Pons (tissue), 1 donor: Measurements from ENCODE around the gene VPS8.
"Not testable (repeated sequence)": the region's sequence is repeated elsewhere in the genome, so short reads cannot be mapped to it uniquely, and the experiment has no call there.

Experiments
- DNase-seq: peaks from one replicate; pipeline ENCODE4 v3.0.0-alpha.2; 2016; ENCODE audit warnings: low spot score

Gene VPS8

DNA sequence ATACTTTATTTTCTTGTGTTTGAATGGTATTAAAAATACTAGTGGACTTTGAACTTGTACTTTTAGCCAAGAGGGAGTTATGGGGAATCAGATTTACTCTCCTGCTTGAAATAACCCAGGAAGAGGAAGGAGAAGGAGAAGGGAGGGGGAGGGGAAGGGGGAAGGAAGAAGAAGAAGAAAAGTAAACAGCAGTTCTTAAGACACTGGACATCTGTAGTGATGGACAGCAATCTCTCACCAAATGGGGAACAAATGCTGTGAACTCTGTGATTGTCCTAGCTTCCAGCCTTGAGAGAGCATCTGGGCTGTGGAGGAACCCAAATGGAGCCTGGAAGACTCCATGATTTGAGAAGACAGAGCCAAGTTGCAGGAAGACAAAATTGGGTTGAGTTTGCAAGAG is 52.0 kb downstream of the VPS8 start:
- peak; percentile 17 for DNase-seq

DNA sequence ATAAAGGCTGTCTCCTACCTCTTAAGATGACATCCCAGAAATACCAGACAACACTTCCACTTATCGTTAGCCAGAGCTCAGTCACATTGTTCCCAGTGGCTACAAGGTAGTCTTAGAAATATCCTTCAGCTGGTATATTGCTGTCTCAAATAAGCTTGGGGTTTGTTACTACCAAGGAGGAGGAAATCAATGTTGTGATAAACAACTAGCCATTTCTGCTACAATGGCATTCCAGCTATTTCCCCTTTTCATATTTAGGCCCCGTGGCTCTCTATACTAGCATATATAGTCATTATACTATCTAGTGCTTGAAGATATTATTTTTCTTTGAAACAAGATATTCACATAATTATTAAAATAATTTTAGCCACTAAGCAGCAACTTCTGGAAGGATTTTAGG is 56.5 kb downstream of the VPS8 start:
- DNase-seq: no peak

- no peak for DNase-seq
Measured at GRCh38 chr3:184872200-184872599, 60.2 kb downstream of the VPS8 start.

DNA sequence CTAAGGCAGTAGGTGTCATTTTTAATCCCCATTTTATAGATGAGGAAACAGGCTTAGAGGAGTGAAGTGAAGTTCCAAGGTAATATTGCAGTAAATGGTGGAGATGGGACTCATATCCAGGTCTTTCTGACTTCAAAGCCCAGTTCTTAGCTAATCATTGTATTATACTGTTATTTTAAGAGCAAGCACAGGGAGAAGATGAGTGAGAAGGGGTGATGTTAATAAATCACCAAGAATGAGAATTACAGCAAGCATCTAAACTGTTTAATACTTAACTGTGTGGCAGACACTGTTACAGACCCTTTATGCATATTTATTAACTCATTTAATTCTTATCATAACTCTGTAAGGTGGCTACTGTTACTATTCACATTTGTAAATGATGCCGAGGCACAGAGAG is 61.2 kb downstream of the VPS8 start:
- DNase-seq: no peak

DNA sequence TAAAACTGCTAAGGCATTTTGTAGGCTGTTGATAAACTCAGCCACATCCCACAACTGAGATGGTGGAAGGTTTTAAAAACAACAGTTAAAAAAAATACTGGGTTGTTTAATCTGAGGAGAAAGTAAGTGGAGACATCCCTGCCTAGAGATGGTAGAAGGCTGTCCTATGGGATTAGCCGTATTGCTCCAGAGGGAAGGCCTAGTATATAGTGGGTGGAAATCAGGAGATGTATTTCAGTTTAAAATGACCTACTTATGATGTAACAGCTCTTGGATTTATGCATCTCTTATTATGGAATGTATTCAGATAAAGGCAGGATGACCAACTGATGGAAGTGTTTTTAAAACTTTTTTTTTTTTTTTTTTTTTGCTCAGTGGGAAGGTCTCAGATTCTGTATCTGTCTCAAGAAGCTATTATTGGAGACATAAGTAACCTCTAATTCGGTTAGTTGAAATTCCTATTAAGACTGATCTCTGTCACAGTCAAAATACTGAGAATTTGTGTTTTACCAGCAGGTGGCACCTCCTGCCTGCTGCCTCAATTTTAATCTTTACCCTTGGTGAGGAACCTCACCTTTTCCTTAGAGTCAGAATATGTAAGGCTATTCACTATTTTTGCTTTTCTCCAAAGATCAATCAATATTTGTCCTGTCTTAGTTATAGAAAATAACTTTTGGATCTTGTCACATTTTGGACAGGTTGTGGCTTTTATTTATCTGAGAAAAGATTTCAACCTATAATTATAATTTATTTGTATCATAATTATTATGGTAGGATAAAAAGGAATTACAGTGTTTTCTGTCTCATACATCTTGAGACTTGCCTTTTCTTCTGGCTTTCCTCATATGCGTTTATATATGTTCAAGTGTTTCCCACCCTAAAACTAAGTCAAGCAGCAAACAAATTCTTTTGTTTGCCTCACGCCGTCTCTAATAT is 63.0 kb downstream of the VPS8 start:
- DNase-seq: peak; percentile 34

DNA sequence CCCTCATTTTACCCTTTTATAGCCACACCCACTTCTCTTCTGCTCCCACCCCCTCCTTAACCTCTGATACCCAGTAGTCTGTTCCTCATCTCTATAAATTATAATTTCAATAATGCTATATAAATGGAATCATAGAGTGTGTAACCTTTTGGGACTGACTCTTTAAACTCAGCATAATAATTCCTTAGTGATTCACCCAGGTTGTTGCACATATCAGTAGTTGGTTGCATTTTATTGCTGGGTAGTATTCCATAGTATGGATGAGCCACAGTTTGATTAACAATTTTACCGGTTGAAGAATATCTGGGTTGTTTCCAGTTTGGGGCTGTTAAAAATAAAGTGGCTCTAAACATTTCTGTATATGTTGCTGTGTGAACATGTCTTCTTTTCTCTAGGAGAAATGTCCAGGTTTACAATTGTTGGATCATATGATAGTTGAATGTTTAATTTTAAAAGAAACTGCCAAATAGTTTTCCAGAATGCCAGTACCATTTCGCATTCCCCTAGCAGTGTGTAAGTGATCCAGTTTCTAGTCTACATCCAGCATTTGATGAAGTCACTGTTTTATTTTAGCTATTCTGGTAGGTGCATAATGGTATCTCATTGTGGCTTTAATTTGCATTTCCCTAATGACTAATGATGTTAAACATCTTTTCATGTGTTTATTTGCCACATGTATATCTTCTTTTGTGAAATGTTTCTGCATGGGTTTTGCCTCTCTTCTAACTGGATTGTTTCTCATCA is 68.5 kb downstream of the VPS8 start:
- no peak for DNase-seq

- no peak for DNase-seq
Measured at GRCh38 chr3:184884359-184885017, 72.5 kb downstream of the VPS8 start.

- no peak for DNase-seq
Measured at GRCh38 chr3:184885112-184885511, 73.1 kb downstream of the VPS8 start.

GRCh38 chr3:184887574-184887973 is 75.6 kb downstream of the VPS8 start:
- DNase-seq: no peak

GRCh38 chr3:184889312-184889904 is 77.4 kb downstream of the VPS8 start:
- no peak for DNase-seq

GRCh38 chr3:184894051-184894450 is 82.1 kb downstream of the VPS8 start:
- DNase-seq: no peak

- no peak for DNase-seq
Measured at GRCh38 chr3:184895350-184895749, 83.4 kb downstream of the VPS8 start.

- no peak for DNase-seq
Measured at GRCh38 chr3:184896336-184896735, 84.4 kb downstream of the VPS8 start.

DNA sequence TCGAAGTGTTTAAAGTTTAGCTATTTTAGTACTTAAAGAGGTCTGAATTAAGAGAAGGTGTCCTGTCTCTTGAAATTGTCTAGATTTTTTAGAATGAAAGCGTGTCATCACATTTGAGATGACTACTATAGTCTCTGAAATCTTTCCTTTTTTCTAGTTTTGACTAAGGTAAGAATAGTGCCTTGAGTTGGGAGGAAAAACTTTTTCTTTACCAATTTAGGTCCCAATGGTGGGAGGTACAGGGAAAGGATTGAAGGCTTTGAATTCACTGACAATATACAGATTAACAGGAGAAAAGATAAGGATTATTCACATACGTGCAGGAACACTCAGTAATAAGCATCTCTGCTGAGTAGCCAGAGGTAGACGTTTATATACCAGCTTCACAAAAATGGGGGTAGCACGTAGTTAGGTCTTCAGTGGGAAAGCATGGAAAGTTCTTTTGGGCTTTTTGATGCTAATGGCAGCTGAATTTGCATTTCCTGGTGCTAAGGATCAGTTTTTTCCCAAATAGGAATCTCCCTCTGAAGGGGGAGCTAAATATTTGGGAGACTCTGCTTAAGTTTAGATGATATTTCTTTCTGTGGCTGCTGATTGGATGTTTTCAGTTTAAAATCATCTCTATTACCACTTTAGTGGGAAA is 88.1 kb downstream of the VPS8 start:
- no peak for DNase-seq

- DNase-seq: not testable (repeated sequence)
Measured at GRCh38 chr3:184907031-184907430, 95.1 kb downstream of the VPS8 start.

DNA sequence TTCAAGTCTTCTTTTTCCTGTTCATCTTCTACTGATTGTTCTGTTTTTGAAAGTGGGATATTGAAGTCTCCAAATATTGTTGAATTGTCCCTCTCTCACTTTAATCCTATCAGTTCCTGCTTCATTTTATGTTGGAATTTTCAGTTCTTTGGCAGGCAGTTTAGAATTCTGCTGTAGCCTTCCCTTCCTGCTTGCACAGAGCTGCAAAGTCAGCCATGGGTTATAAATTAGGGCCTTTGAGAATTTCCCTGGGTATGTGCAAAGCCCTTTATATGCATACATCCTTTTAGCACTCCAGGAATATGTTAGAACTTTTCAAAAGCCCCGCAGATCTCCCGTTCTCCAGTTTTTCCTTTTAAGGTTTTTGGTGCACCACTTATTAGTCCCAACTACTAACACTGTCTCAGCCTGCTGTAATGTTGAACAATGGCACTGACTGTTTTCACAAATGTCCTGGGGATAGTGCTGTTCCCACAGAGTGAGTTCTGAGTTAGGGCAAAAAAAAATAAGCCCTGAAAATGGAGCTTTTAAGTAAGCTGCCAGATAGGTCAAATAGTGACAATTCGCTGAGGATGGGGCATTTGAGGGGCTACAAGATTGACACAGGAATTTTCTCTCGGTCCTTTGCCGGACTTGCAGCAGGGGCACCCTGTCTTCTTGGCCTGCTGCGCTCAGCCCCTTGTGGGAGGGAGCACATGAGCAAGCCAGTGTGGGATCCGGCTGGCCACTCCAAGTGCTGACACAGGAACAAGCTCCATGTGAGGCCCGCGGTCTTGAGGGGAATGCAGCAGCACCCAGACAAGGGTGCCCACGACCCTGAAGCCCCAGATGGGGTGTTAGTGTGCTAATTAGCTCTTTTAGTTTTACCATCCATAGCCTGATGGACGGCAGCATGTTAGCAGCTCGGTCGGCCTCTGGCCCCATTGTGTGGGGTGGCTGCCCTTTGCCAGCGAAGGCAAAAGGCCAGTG is 96.0 kb downstream of the VPS8 start:
- peak; percentile 90 for DNase-seq

- DNase-seq: no peak
Measured at GRCh38 chr3:184908859-184909258, 96.9 kb downstream of the VPS8 start.

DNA sequence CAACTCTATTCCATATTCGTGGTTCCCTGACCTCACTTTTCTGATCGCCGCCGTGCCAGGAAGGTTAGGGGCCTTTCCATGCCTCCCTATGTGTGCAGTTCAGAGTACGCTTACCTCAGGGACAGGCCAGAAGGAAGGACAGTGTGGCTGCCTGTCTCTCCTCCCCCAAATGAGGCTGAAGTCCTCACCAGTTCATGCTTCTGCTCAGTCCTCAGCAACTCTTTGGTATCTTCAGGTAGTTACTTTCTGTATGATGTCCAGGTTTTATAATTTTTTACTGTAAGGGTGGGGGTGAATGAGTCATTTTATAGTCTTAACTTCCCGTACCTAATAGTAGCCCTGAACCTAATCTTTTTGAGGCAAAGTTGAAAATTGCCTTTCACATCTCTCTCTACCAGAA is 98.7 kb downstream of the VPS8 start:
- no peak for DNase-seq

DNA sequence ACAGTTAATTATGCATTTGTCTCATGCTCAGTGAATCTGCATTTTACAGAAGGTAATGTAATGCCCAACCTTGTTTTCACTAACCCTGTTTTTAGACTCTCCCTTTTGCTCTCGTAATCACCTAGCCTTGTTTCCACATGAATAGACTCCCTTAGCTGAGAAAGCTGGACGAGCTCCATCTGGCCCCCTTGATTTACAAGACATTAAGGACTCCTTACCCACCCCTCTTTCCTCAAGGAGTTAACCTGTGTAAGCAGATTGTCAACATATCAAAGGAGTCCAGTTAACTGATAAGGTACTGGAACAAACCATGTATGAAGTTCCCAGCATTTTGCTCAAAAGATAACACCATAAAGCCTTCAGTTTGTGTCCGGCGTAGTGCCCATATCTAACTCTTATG is 99.6 kb downstream of the VPS8 start:
- no peak for DNase-seq

DNA sequence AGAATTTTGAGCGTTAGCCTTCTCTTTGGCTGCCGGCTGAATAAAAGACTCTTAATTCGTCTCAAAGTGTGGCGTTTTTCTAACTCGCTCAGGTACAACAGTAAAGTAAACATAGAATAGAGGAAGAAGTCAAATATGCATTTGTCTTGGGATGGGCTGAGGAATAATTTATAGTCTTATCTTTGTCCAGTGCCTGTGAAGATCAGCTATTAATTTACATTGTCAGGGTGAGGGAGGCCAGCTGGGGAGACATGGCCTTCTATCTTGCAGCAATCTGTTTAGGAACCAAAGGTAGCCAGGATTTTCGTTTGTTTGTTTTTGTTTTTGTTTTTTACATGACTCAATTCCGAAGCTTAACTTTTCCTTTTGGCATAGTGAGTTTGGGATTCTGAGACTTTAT is 100.2 kb downstream of the VPS8 start:
- DNase-seq: no peak

- no peak for DNase-seq
Measured at GRCh38 chr3:184914628-184915027, 102.7 kb downstream of the VPS8 start.
